WTC11 (cell line): ENCODE data around the gene LTBP3. TPM values are rescaled to one million over a fixed set of nuclear protein-coding genes. Genes with fewer than 3 reads are reported as not detected.
A peak's percentile ranks its signal among the peaks of the same experiment; 100 is the strongest.

Source experiments
- ATAC-seq: fragments of 200-7000 bp; cut with Tn5 transposase; 2 replicates; pipeline ENCODE4 v1.10.0; 2021; ENCODE audit warnings: mild to moderate bottlenecking, moderate library complexity
- CTCF ChIA-PET: fragments of 300-600 bp; sonication (Branson Sonifier 250); formaldehyde crosslinking; loops from one replicate; lab custom pipeline; 2021; ENCODE audit warnings: antibody characterized with exemption; lab: Charles Lee
- POLR2A ChIA-PET: fragments of 350-600 bp; sonication (Branson Sonifier 250); formaldehyde crosslinking; loops from one replicate; lab custom pipeline; 2021; ENCODE audit warnings: antibody characterized with exemption; lab: Charles Lee
- DNase-seq: peaks from one replicate; pipeline ENCODE4 v3.0.0; 2021; ENCODE audit warnings: low spot score
- H3K27ac Mint-ChIP-seq: 2 replicates; pipeline ENCODE4 v1.8.0; 2021; ENCODE audit warnings: mixed read lengths
- H3K27me3 Mint-ChIP-seq: 2 replicates; pipeline ENCODE4 v1.8.0; 2021; ENCODE audit warnings: low read depth, mild to moderate bottlenecking, moderate library complexity, mixed read lengths
- H3K36me3 Mint-ChIP-seq: 2 replicates; pipeline ENCODE4 v1.8.0; 2021; ENCODE audit warnings: mixed read lengths
- H3K4me1 Mint-ChIP-seq: 2 replicates; pipeline ENCODE4 v1.8.0; 2022; ENCODE audit warnings: mixed read lengths
- H3K4me3 Mint-ChIP-seq: 2 replicates; pipeline ENCODE4 v1.8.0; 2021; ENCODE audit warnings: mild to moderate bottlenecking, moderate library complexity, mixed read lengths
- H3K9me3 Mint-ChIP-seq: 2 replicates; pipeline ENCODE4 v1.8.0; 2021; ENCODE audit warnings: mixed read lengths
- CDX4 ChIP-seq: fragments of 250-450 bp; sonication (Bioruptor Pico); IDR thresholded peaks from 2 replicates; pipeline ENCODE4 v1.9.0; 2021; ENCODE audit warnings: moderate library complexity, mild to moderate bottlenecking, inconsistent platforms, borderline replicate concordance
- CTCF ChIP-seq: fragments of 200-600 bp; IDR thresholded peaks from 2 replicates; pipeline ENCODE4 v1.8.0; 2022; ENCODE audit warnings: antibody characterized with exemption
- E2F4 ChIP-seq: sonication (generic); formaldehyde crosslinking; IDR thresholded peaks from 2 replicates; pipeline ENCODE4 v1.8.1; 2022; ENCODE audit warnings: low read depth, mild to moderate bottlenecking, moderate library complexity, missing genetic modification reagents, borderline replicate concordance
- ETV6 ChIP-seq: sonication (generic); formaldehyde crosslinking; IDR thresholded peaks from 2 replicates; pipeline ENCODE4 v1.8.1; 2022; ENCODE audit warnings: mild to moderate bottlenecking, missing genetic modification reagents
- FOXP4 ChIP-seq: sonication (generic); formaldehyde crosslinking; IDR thresholded peaks from 2 replicates; pipeline ENCODE4 v1.8.0; 2022; ENCODE audit warnings: mild to moderate bottlenecking, missing genetic modification reagents
- GRHL2 ChIP-seq: fragments of 250-450 bp; sonication (Bioruptor Pico); IDR thresholded peaks from 2 replicates; pipeline ENCODE4 v1.8.0; 2022; ENCODE audit warnings: mild to moderate bottlenecking, moderate library complexity; ENCODE audit not compliant: insufficient replicate concordance, severe bottlenecking
- JUN ChIP-seq: sonication (generic); formaldehyde crosslinking; IDR thresholded peaks from 2 replicates; pipeline ENCODE4 v1.8.0; 2023; ENCODE audit warnings: mild to moderate bottlenecking, missing genetic modification reagents
- MYBL2 ChIP-seq: sonication (generic); formaldehyde crosslinking; IDR thresholded peaks from 2 replicates; pipeline ENCODE4 v1.8.1; 2023; ENCODE audit warnings: mild to moderate bottlenecking, moderate library complexity, missing genetic modification reagents
- NFE2L1 ChIP-seq: sonication (generic); formaldehyde crosslinking; IDR thresholded peaks from 2 replicates; pipeline ENCODE4 v1.8.1; 2023; ENCODE audit warnings: missing genetic modification reagents
- OVOL2 ChIP-seq: fragments of 250-450 bp; sonication (Bioruptor Pico); IDR thresholded peaks from 2 replicates; pipeline ENCODE4 v1.9.0; 2021; ENCODE audit warnings: mild to moderate bottlenecking, borderline replicate concordance
- PRRX2 ChIP-seq: fragments of 250-450 bp; sonication (Bioruptor Pico); IDR thresholded peaks from 2 replicates; pipeline ENCODE4 v1.8.0; 2021; ENCODE audit warnings: mild to moderate bottlenecking
- SP1 ChIP-seq: sonication (generic); formaldehyde crosslinking; conservative IDR thresholded peaks from 2 replicates; pipeline ENCODE4 v1.8.1; 2022; ENCODE audit warnings: missing genetic modification reagents
- TCF7 ChIP-seq: sonication (generic); formaldehyde crosslinking; IDR thresholded peaks from 2 replicates; pipeline ENCODE4 v1.8.0; 2022; ENCODE audit warnings: mild to moderate bottlenecking, low read depth, missing genetic modification reagents, moderate library complexity
- TEAD1 ChIP-seq: sonication (generic); formaldehyde crosslinking; IDR thresholded peaks from 2 replicates; pipeline ENCODE4 v1.8.0; 2022; ENCODE audit warnings: mild to moderate bottlenecking, missing genetic modification reagents
- ZNF263 ChIP-seq: sonication (generic); formaldehyde crosslinking; IDR thresholded peaks from 2 replicates; pipeline ENCODE4 v1.8.1; 2022; ENCODE audit warnings: low read depth, mild to moderate bottlenecking, moderate library complexity, missing genetic modification reagents
- ZNF317 ChIP-seq: sonication (generic); formaldehyde crosslinking; IDR thresholded peaks from 2 replicates; pipeline ENCODE4 v1.8.1; 2023; ENCODE audit warnings: low read depth, mild to moderate bottlenecking, moderate library complexity, missing genetic modification reagents, borderline replicate concordance
- ZNF423 ChIP-seq: fragments of 250-450 bp; sonication (Bioruptor Pico); IDR thresholded peaks from 2 replicates; pipeline ENCODE4 v2.1.2; 2022; ENCODE audit warnings: mild to moderate bottlenecking, moderate library complexity
- ZSCAN18 ChIP-seq: fragments of 250-450 bp; sonication (Bioruptor Pico); IDR thresholded peaks from 2 replicates; pipeline ENCODE4 v2.1.2; 2022; ENCODE audit warnings: mild to moderate bottlenecking, moderate library complexity
- total RNA-seq: library from RNA; stranded (reverse); gene quantifications from 3 replicates; pipeline ENCODE4 v1.2.3, GENCODE V29; 2021
- TF ChIP-seq, protein P1 (sequence below): fragments of 250-450 bp; sonication (Bioruptor Pico); IDR thresholded peaks from 2 replicates; pipeline ENCODE4 v1.9.0; 2021; ENCODE audit warnings: mild to moderate bottlenecking, borderline replicate concordance

The LTBP3 gene
- total RNA-seq, 1 experiment from 2014 or later = 20.7 TPM

DNA sequence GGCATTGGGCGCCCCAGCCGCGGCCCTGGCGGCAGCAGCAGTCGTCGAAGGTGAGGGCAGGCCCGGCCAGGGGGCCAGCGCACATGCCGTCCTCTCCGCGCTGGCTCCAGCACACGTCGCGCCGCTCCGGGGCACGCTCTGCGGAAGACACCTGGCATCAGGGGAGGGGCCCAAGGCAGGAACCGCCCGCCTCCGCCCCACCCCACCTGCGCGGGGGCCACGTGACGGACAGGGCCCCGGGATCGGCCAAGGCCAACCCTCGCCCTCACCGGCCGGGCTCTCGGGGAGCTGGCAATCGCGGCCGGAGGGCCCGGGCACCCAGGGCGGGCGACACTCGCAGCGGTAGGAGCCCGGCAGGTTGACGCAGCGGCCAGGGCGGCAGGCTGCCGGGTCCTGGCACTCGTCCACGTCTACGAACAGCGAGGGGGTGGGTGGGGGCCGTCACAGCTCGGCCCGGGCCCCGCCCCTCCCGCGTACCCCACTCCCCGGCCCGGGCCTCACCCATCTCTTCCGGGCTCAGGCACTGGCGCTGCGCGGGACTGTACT, 18.3 kb downstream of the LTBP3 start (continued):
- TF ChIP-seq ZSCAN18 (CRISPR knock-in tag) = no peak

GRCh38 chr11:65538915-65539743, 19.0 kb downstream of the LTBP3 start:
- peaks cover 46% of the 10 kb centered on the region for H3K27me3 Mint-ChIP-seq
- DNase-seq (peak; percentile 64), ATAC-seq (peak; percentile 12)
- H3K4me3 Mint-ChIP-seq = peak overlapping the region; percentile 67
- peaks cover 2% of the 10 kb centered on the region for H3K4me1 Mint-ChIP-seq
- H3K27ac Mint-ChIP-seq = no peak overlapping the region
- ChIA-PET POLR2A (interaction anchor here (0.5 to 2.1 kb wide), 7 partner anchors 13 to 150 kb away, joined by 3 to 9 read pairs (median 5); partner anchors contain the start of genes FAM89B and ZNRD2), CTCF (interaction anchor here (0.6 to 10.3 kb wide), 30 partner anchors 8 to 695 kb away, joined by 3 to 271 read pairs (median 4); partner anchors contain the start of genes FAM89B, KCNK7, LTBP3 and PCNX3)
- no peaks in the 10 kb centered on the region; the same call in 1 of the 2 replicates for H3K36me3 Mint-ChIP-seq
- H3K9me3 Mint-ChIP-seq = no peaks in the 10 kb centered on the region
- TF ChIP-seq ZSCAN18 (CRISPR knock-in tag) (no peak), JUN (CRISPR knock-in tag) (no peak), FOXP4 (no peak), ZNF423 (no peak), ZNF317 (CRISPR knock-in tag) (no peak), PRRX2 (no peak), SP1 (CRISPR knock-in tag) (peak; percentile 21; the same call in 1 of the 2 replicates), TCF7 (CRISPR knock-in tag) (peak; percentile 50; the same call in 1 of the 2 replicates), ZNF263 (CRISPR knock-in tag) (no peak), CDX4 (CRISPR knock-in tag) (no peak), MYBL2 (CRISPR knock-in tag) (peak; percentile 66; the same call in 1 of the 2 replicates), CTCF (no peak), GRHL2 (CRISPR knock-in tag) (no peak), NFE2L1 (peak; percentile 38; the same call in 1 of the 2 replicates), E2F4 (CRISPR knock-in tag) (no peak), ETV6 (CRISPR knock-in tag) (0 out of 2 replicates have a peak, but pooled peaks have one; percentile 81), TEAD1 (CRISPR knock-in tag) (0 out of 2 replicates have a peak, but pooled peaks have one; percentile 12), OVOL2 (CRISPR knock-in tag) (no peak)
- TF ChIP-seq, protein P1, sequence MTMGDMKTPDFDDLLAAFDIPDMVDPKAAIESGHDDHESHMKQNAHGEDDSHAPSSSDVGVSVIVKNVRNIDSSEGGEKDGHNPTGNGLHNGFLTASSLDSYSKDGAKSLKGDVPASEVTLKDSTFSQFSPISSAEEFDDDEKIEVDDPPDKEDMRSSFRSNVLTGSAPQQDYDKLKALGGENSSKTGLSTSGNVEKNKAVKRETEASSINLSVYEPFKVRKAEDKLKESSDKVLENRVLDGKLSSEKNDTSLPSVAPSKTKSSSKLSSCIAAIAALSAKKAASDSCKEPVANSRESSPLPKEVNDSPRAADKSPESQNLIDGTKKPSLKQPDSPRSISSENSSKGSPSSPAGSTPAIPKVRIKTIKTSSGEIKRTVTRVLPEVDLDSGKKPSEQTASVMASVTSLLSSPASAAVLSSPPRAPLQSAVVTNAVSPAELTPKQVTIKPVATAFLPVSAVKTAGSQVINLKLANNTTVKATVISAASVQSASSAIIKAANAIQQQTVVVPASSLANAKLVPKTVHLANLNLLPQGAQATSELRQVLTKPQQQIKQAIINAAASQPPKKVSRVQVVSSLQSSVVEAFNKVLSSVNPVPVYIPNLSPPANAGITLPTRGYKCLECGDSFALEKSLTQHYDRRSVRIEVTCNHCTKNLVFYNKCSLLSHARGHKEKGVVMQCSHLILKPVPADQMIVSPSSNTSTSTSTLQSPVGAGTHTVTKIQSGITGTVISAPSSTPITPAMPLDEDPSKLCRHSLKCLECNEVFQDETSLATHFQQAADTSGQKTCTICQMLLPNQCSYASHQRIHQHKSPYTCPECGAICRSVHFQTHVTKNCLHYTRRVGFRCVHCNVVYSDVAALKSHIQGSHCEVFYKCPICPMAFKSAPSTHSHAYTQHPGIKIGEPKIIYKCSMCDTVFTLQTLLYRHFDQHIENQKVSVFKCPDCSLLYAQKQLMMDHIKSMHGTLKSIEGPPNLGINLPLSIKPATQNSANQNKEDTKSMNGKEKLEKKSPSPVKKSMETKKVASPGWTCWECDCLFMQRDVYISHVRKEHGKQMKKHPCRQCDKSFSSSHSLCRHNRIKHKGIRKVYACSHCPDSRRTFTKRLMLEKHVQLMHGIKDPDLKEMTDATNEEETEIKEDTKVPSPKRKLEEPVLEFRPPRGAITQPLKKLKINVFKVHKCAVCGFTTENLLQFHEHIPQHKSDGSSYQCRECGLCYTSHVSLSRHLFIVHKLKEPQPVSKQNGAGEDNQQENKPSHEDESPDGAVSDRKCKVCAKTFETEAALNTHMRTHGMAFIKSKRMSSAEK (CRISPR knock-in tag) = no peak
